VCaP (cell line): ENCODE data around the gene VOPP1.
A peak's percentile ranks its signal among the peaks of the same experiment; 100 is the strongest.
"Not testable (repeated sequence)": the region's sequence is repeated elsewhere in the genome, so short reads cannot be mapped to it uniquely, and the experiment has no call there.

ENCODE experiments used
- H3K27ac ChIP-seq: fragments of 450-650 bp; 2 replicates; pipeline ENCODE4 v1.5.1; 2017
- CTCF ChIP-seq: fragments of 450-650 bp; conservative IDR thresholded peaks from 2 replicates; pipeline ENCODE4 v1.5.1; 2017; ENCODE audit warnings: mild to moderate bottlenecking, moderate library complexity

Gene VOPP1

GRCh38 chr7:55517191-55517633 is 55.1 kb downstream of the VOPP1 start:
- TF ChIP-seq CTCF, result no peak
- H3K27ac ChIP-seq, result no peak overlapping the region; the same call in 1 of the 2 replicates

- peak overlapping the region; percentile 54 for H3K27ac ChIP-seq
- no peak for TF ChIP-seq CTCF
Measured at GRCh38 chr7:55516409-55516808, 55.9 kb downstream of the VOPP1 start.

GRCh38 chr7:55515569-55516279 is 56.6 kb downstream of the VOPP1 start:
- no peak for TF ChIP-seq CTCF
- peak overlapping the region; percentile 54 for H3K27ac ChIP-seq

GRCh38 chr7:55514546-55515265 is 57.6 kb downstream of the VOPP1 start:
- no peak for TF ChIP-seq CTCF
- peak overlapping the region; percentile 54; the same call in 1 of the 2 replicates for H3K27ac ChIP-seq

- TF ChIP-seq CTCF, result no peak
- no peak overlapping the region for H3K27ac ChIP-seq
Measured at GRCh38 chr7:55513868-55514267, 58.4 kb downstream of the VOPP1 start.

- no peak for TF ChIP-seq CTCF
- no peak overlapping the region for H3K27ac ChIP-seq
Measured at GRCh38 chr7:55512635-55513191, 59.6 kb downstream of the VOPP1 start.

- H3K27ac ChIP-seq, result no peak overlapping the region
- no peak for TF ChIP-seq CTCF
Measured at GRCh38 chr7:55510621-55511020, 61.7 kb downstream of the VOPP1 start.

GRCh38 chr7:55510206-55510605 is 62.1 kb downstream of the VOPP1 start:
- H3K27ac ChIP-seq, result not testable (repeated sequence)
